Stimulated activated CD8-positive, alpha-beta memory T cell treated with anti-CD3 and anti-CD28 coated beads, Interleukin-7, amount 100 ng/mL, for 48 hours (primary cell): ENCODE measurements around the gene FEM1A.
"Not testable (repeated sequence)": the region's sequence is repeated elsewhere in the genome, so short reads cannot be mapped to it uniquely, and the experiment has no call there.

ENCODE experiments used
- DNase-seq, 2 donors: peaks; one replicate each; pipeline ENCODE4 v3.0.0-alpha.2; 2020; ENCODE audit warnings: low read depth in 1 of 2; ENCODE audit errors: extremely low read depth in 1 of 2

FEM1A gene

GRCh38 chr19:4773047-4773640 lies 18.4 kb upstream of the FEM1A start:
- DNase-seq = no peak

- DNase-seq = no peak
Measured at GRCh38 chr19:4774136-4774535, 17.4 kb upstream of the FEM1A start.

GRCh38 chr19:4775627-4776152 lies 15.8 kb upstream of the FEM1A start:
- DNase-seq = no peak

GRCh38 chr19:4776436-4777211 lies 14.9 kb upstream of the FEM1A start:
- no peak for DNase-seq

GRCh38 chr19:4778124-4778523 lies 13.4 kb upstream of the FEM1A start:
- not testable (repeated sequence) for DNase-seq

- no peak for DNase-seq
Measured at GRCh38 chr19:4780860-4781259, 10.7 kb upstream of the FEM1A start.

GRCh38 chr19:4781801-4782200 lies 9.7 kb upstream of the FEM1A start:
- no peak for DNase-seq

- DNase-seq = not testable (repeated sequence)
Measured at GRCh38 chr19:4786412-4787016, 5.0 kb upstream of the FEM1A start.

GRCh38 chr19:4792019-4792865 lies 708 bp downstream of the FEM1A start:
- not testable (repeated sequence) for DNase-seq

GRCh38 chr19:4792866-4793195 lies 1.3 kb downstream of the FEM1A start:
- not testable (repeated sequence) for DNase-seq

GRCh38 chr19:4793278-4793677 lies 1.7 kb downstream of the FEM1A start:
- not testable (repeated sequence) for DNase-seq

GRCh38 chr19:4794971-4795370 lies 3.4 kb downstream of the FEM1A start:
- no peak for DNase-seq

GRCh38 chr19:4795400-4795799 lies 3.9 kb downstream of the FEM1A start:
- DNase-seq = no peak

GRCh38 chr19:4800591-4801081 lies 9.1 kb downstream of the FEM1A start:
- no peak for DNase-seq

GRCh38 chr19:4801085-4801619 lies 9.6 kb downstream of the FEM1A start:
- DNase-seq = no peak

- DNase-seq = no peak
Measured at GRCh38 chr19:4802711-4803110, 11.2 kb downstream of the FEM1A start.

- peak in 1 of 2 donors; percentile 42 for DNase-seq
Measured at GRCh38 chr19:4803736-4804695, 12.5 kb downstream of the FEM1A start.

- DNase-seq = not testable (repeated sequence)
Measured at GRCh38 chr19:4805140-4805539, 13.6 kb downstream of the FEM1A start.

- no peak for DNase-seq
Measured at GRCh38 chr19:4806384-4806783, 14.8 kb downstream of the FEM1A start.
